ENCODE measurements around the gene MACROD2. TPM values are rescaled to one million over a fixed set of nuclear protein-coding genes. Genes with fewer than 3 reads are reported as not detected.
A peak's percentile ranks its signal among the peaks of the same experiment; 100 is the strongest.

The MACROD2 gene
- total RNA-seq, 1 experiment from 2014 or later, result 1.4 TPM

DNA sequence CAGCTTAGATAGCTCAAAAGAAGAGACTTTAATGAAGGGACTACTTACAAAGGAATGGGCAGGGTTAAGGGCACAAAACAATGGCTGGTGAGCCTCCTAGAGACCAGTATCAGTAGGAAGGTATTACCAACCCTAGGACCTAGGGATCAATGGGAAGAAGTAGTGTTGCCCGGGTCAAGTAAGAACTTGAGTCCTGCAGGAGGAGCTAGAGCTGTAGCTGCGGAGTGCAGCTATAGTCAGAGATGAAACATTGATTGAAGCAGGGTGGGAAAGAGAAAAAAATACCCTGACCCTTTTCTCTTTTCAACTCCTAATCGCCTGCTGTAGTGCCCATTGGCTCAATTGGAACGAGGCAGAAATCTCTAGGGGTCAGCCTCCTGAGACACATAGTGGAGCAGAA lies 198.1 kb downstream of the MACROD2 start:
- BruUV-seq (replicated peaks), result no TSS peak
- Histone ChIP-seq H3K27ac (ENCODE audit: low read depth, low read length, poor library complexity, severe bottlenecking) (no peak overlapping the region), H3K4me3 (ENCODE audit: low read depth, low read length, poor library complexity, severe bottlenecking) (no peak overlapping the region), H3K9me3 (ENCODE audit: low read depth, low read length, poor library complexity, severe bottlenecking) (no peaks in the 10 kb centered on the region), H3K4me1 (ENCODE audit: insufficient read depth, low read length, poor library complexity, severe bottlenecking) (no peaks in the 10 kb centered on the region), H3K36me3 (ENCODE audit: insufficient read depth, low read length, poor library complexity, severe bottlenecking) (no peaks in the 10 kb centered on the region), H3K27me3 (replicated peaks; ENCODE audit: insufficient read depth, low read depth, low read length, poor library complexity) (no peaks in the 10 kb centered on the region)
- POLR2A ChIA-PET (ENCODE audit: low non-redundant PET), result no interaction called here
- intact Hi-C loops (cut with micrococcal nuclease; ENCODE audit: unreplicated experiment), result no loop called here
- DNase-seq (ENCODE audit: low spot score), result no peak
- no peak for TF ChIP-seq EZH2 (IDR thresholded peaks at IDR 0.05; ENCODE audit: borderline replicate concordance, low read depth, low read length, poor library complexity, severe bottlenecking)
- TF ChIP-seq, protein P1, sequence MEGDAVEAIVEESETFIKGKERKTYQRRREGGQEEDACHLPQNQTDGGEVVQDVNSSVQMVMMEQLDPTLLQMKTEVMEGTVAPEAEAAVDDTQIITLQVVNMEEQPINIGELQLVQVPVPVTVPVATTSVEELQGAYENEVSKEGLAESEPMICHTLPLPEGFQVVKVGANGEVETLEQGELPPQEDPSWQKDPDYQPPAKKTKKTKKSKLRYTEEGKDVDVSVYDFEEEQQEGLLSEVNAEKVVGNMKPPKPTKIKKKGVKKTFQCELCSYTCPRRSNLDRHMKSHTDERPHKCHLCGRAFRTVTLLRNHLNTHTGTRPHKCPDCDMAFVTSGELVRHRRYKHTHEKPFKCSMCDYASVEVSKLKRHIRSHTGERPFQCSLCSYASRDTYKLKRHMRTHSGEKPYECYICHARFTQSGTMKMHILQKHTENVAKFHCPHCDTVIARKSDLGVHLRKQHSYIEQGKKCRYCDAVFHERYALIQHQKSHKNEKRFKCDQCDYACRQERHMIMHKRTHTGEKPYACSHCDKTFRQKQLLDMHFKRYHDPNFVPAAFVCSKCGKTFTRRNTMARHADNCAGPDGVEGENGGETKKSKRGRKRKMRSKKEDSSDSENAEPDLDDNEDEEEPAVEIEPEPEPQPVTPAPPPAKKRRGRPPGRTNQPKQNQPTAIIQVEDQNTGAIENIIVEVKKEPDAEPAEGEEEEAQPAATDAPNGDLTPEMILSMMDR (conservative IDR thresholded peaks at IDR 0.05; ENCODE audit: low read depth, low read length), result no peak
- CTCF ChIA-PET, result no interaction called here

DNA sequence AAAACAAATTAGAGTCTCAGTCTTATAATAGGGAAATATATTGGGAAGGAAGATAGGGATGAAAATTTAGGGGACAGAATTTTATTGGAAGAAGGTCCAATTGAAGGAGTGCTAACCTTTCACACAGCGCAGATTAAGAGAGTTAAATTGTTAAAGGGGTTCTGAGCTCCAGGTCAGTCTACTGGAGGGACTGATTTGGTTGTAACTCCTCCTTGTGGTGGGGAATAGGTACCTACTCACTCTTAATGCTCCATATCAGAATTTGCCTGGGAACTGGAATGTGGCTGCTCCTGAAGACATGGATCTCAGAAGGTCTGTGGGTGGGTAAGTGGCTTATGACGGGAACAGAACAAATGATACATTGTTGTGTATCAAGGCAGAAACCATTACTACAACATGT lies 198.6 kb downstream of the MACROD2 start:
- ChIA-PET CTCF (no interaction called here), POLR2A (ENCODE audit: low non-redundant PET) (no interaction called here)
- no peaks in the 10 kb centered on the region for H3K4me1 ChIP-seq (ENCODE audit: insufficient read depth, low read length, poor library complexity, severe bottlenecking)
- intact Hi-C loops (cut with micrococcal nuclease; ENCODE audit: unreplicated experiment), result no loop called here
- DNase-seq (ENCODE audit: low spot score), result peak; percentile 0
- no peaks in the 10 kb centered on the region for H3K27me3 ChIP-seq (replicated peaks; ENCODE audit: insufficient read depth, low read depth, low read length, poor library complexity)
- H3K27ac ChIP-seq (ENCODE audit: low read depth, low read length, poor library complexity, severe bottlenecking), result no peak overlapping the region
- no peaks in the 10 kb centered on the region for H3K9me3 ChIP-seq (ENCODE audit: low read depth, low read length, poor library complexity, severe bottlenecking)
- no peak overlapping the region for H3K4me3 ChIP-seq (ENCODE audit: low read depth, low read length, poor library complexity, severe bottlenecking)
- no TSS peak for BruUV-seq (replicated peaks)
- TF ChIP-seq EZH2 (IDR thresholded peaks at IDR 0.05; ENCODE audit: borderline replicate concordance, low read depth, low read length, poor library complexity, severe bottlenecking), result no peak
- TF ChIP-seq, protein P1 (conservative IDR thresholded peaks at IDR 0.05; ENCODE audit: low read depth, low read length), result no peak
- no peaks in the 10 kb centered on the region for H3K36me3 ChIP-seq (ENCODE audit: insufficient read depth, low read length, poor library complexity, severe bottlenecking)

DNA sequence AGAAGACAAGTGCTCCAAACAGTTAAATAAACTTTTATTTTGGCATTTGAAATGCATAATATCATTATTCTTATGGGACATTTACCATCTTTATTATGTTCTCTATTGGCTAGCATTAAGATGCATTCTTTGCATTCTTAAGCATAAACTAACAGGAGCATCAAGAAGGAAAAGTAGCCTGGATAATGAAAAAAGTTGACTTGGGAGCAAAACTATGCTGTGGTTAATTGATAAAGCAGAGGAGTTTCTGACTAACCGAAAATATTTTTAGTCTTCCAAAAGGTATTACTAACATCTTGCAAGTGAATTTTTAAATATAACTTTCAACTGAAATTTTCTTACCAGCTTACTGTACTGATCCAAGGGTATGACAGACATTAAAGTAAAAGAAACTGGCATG lies 201.8 kb downstream of the MACROD2 start:
- no TSS peak for BruUV-seq (replicated peaks)
- Histone ChIP-seq H3K27ac (ENCODE audit: low read depth, low read length, poor library complexity, severe bottlenecking) (no peak overlapping the region), H3K9me3 (ENCODE audit: low read depth, low read length, poor library complexity, severe bottlenecking) (no peaks in the 10 kb centered on the region), H3K27me3 (replicated peaks; ENCODE audit: insufficient read depth, low read depth, low read length, poor library complexity) (no peaks in the 10 kb centered on the region), H3K36me3 (ENCODE audit: insufficient read depth, low read length, poor library complexity, severe bottlenecking) (no peaks in the 10 kb centered on the region), H3K4me1 (ENCODE audit: insufficient read depth, low read length, poor library complexity, severe bottlenecking) (no peaks in the 10 kb centered on the region), H3K4me3 (ENCODE audit: low read depth, low read length, poor library complexity, severe bottlenecking) (no peak overlapping the region)
- DNase-seq (ENCODE audit: low spot score), result no peak
- intact Hi-C loops (cut with micrococcal nuclease; ENCODE audit: unreplicated experiment), result no loop called here
- TF ChIP-seq EZH2 (IDR thresholded peaks at IDR 0.05; ENCODE audit: borderline replicate concordance, low read depth, low read length, poor library complexity, severe bottlenecking), result no peak
- TF ChIP-seq, protein P1 (conservative IDR thresholded peaks at IDR 0.05; ENCODE audit: low read depth, low read length), result no peak
- ChIA-PET POLR2A (ENCODE audit: low non-redundant PET) (no interaction called here), CTCF (interaction anchor here (0.7 kb wide), 1 partner anchor 303 kb away, joined by 3 read pairs; no protein-coding TSS in a partner anchor)
